Hepatocyte (in vitro differentiated cells): ENCODE results near the gene UNC119. TPM values are rescaled to one million over a fixed set of nuclear protein-coding genes. Genes with fewer than 3 reads are reported as not detected.

Experiments
- DNase-seq: peaks from one replicate; pipeline ENCODE4 v3.0.0-alpha.2; 2016; ENCODE audit warnings: low spot score
- H2AFZ ChIP-seq: fragments of 200-600 bp; sonication (generic); 2 replicates; pipeline ENCODE4 v1.6.0; 2016; ENCODE audit warnings: antibody characterized with exemption, mild to moderate bottlenecking
- H3K27ac ChIP-seq: fragments of 200-600 bp; sonication (generic); 2 replicates; pipeline ENCODE4 v1.5.1; 2016; ENCODE audit warnings: mild to moderate bottlenecking
- H3K27me3 ChIP-seq: fragments of 200-600 bp; sonication (generic); 2 replicates; pipeline ENCODE4 v1.6.1; 2016
- H3K36me3 ChIP-seq: fragments of 200-600 bp; sonication (generic); replicated peaks from 2 replicates; pipeline ENCODE4 v1.5.1; 2016; ENCODE audit warnings: low read depth; ENCODE audit not compliant: insufficient read depth
- H3K4me1 ChIP-seq: fragments of 200-600 bp; sonication (generic); 2 replicates; pipeline ENCODE4 v1.5.1; 2016; ENCODE audit warnings: mild to moderate bottlenecking, moderate library complexity; ENCODE audit not compliant: insufficient read depth
- H3K4me2 ChIP-seq: fragments of 200-600 bp; sonication (generic); 2 replicates; pipeline ENCODE4 v1.6.0; 2016
- H3K4me3 ChIP-seq: fragments of 200-600 bp; sonication (generic); 2 replicates; pipeline ENCODE4 v1.5.1; 2016; ENCODE audit warnings: mild to moderate bottlenecking
- H3K79me2 ChIP-seq: fragments of 200-600 bp; sonication (generic); 2 replicates; pipeline ENCODE4 v1.6.0; 2017; ENCODE audit warnings: mild to moderate bottlenecking
- H3K9me2 ChIP-seq: fragments of 200-600 bp; sonication (generic); replicated peaks from 2 replicates; pipeline ENCODE4 v1.6.0; 2017; ENCODE audit warnings: mild to moderate bottlenecking; ENCODE audit not compliant: insufficient read depth
- H3K9me3 ChIP-seq: fragments of 200-600 bp; sonication (generic); 2 replicates; pipeline ENCODE4 v1.5.1; 2016; ENCODE audit warnings: low read depth, mild to moderate bottlenecking
- H4K20me1 ChIP-seq: fragments of 200-600 bp; sonication (generic); 2 replicates; pipeline ENCODE4 v1.6.0; 2016; ENCODE audit warnings: mild to moderate bottlenecking; ENCODE audit not compliant: insufficient read depth, poor library complexity, severe bottlenecking
- EZH2 ChIP-seq: fragments of 200-600 bp; sonication (generic); IDR thresholded peaks from 2 replicates; pipeline ENCODE4 v1.6.1; 2016; ENCODE audit warnings: antibody characterized with exemption, mild to moderate bottlenecking, borderline replicate concordance
- EZH2phosphoT487 ChIP-seq: fragments of 200-600 bp; sonication (generic); IDR thresholded peaks from one replicate; pipeline ENCODE4 v1.6.1; 2018; ENCODE audit warnings: antibody characterized with exemption, mild to moderate bottlenecking, low read depth, moderate library complexity; ENCODE audit not compliant: unreplicated experiment, severe bottlenecking
- WGBS: methylation state at CpG from one replicate; pipeline ENCODE4 v1.1.6; 2016; ENCODE audit warnings: low lambda C conversion rate; ENCODE audit errors: missing lambda C conversion rate; 5-methylcytosine and 5-hydroxymethylcytosine counted together
- polyA plus RNA-seq: library from polyadenylated mRNA; unstranded; fragments of >200 nt; fragmentation: Nextera tagmentation; extraction: Ambion mirVana; gene quantifications from 2 replicates; pipeline ENCODE4 v1.2.1, GENCODE V29; 2016
- total RNA-seq: library from RNA; depleted of rRNA; stranded (reverse); fragments of >200 nt; gene quantifications from 2 replicates; pipeline ENCODE4 v1.2.3, GENCODE V29; 2014
- TF ChIP-seq, protein P1 (sequence below): fragments of 200-600 bp; sonication (generic); IDR thresholded peaks from 2 replicates; pipeline ENCODE4 v1.5.1; 2016; ENCODE audit warnings: antibody characterized with exemption, mild to moderate bottlenecking; ENCODE audit not compliant: poor library complexity

The UNC119 gene
- total and polyA plus RNA-seq, 2 experiments from 2014 or later, result 68.1 to 87.6 TPM

DNA sequence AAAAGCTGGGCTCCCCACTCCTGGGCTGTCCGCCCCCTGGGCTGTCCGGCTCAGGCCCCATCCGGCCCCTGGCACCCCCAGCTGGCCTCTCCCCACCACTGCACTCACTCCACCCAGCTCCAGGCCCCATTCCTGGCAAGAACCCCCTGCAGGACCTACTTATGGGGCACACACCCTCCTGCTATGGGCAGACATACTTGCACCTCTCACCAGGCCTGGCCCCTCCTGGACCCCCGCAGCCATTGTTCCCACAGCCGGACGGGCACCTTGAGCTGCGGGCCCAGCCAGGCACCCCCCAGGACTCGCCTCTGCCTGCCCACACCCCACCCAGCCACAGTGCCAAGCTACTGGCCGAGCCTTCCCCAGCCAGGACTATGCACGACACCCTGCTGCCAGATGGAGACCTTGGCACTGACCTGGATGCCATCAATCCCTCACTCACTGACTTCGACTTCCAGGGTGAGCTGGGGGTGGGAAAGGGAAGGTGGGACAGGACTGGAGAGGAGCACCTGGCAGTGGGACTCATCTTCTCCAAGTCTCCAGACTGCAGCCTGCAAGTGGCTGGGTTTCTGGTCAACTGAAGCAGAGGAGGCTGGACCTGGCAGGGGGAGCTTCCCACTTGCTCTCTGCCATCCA, 17.6 kb downstream of the UNC119 start:
- WGBS, result 88% methylated on average over 10 of the region's 11 CpGs
- no peaks in the 10 kb centered on the region for H3K36me3 ChIP-seq
- H2AFZ ChIP-seq, result no peak overlapping the region
- no peaks in the 10 kb centered on the region for H3K4me1 ChIP-seq
- H3K9me2 ChIP-seq, result no peaks in the 10 kb centered on the region
- H3K27ac ChIP-seq, result no peak overlapping the region
- no peak for DNase-seq
- no peaks in the 10 kb centered on the region for H3K27me3 ChIP-seq
- H3K4me3 ChIP-seq, result no peak overlapping the region
- H3K79me2 ChIP-seq, result no peaks in the 10 kb centered on the region
- H4K20me1 ChIP-seq, result no peaks in the 10 kb centered on the region
- H3K4me2 ChIP-seq, result no peak overlapping the region
- no peaks in the 10 kb centered on the region for H3K9me3 ChIP-seq
- TF ChIP-seq EZH2phosphoT487, result no peak

DNA sequence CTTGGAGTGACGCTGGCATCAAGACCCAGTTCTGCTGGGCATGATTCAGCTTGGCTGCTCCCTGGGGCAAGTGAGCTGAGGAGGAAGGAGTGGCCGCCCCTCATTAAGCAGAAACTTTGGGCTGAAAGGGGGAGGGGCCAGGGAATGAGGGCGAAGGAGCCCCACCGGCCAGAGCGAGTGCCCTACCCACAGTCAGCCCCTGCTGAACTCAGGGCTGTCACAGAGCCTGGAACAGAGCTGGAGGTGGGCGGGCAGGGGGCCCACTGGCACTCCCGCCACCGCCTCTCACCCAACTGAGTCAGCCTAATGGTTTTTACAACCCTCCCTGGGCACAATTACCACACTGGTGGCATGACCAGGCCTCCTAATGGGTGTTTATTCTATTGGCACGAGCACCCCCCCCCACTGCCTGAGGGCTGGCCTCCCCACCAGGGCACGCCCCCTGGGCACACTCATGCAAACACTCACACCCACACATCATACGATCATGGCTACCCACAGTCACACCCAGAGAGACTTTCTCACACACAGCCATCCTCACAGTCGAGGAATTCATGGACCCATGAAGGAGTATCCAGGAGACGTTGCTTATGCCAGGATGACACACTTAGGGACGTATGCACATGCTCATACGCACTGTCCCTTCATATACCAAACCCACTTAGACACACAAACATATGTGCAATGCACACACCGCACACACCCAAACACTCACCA, 19.2 kb downstream of the UNC119 start:
- Histone ChIP-seq H3K9me2 (no peaks in the 10 kb centered on the region), H3K36me3 (no peaks in the 10 kb centered on the region), H3K9me3 (no peaks in the 10 kb centered on the region), H2AFZ (no peak overlapping the region), H3K4me1 (no peaks in the 10 kb centered on the region), H3K4me3 (no peak overlapping the region), H4K20me1 (no peaks in the 10 kb centered on the region), H3K27me3 (no peaks in the 10 kb centered on the region), H3K4me2 (no peak overlapping the region), H3K79me2 (no peaks in the 10 kb centered on the region), H3K27ac (no peak overlapping the region)
- WGBS, result 82% methylated on average over 16 of the region's 16 CpGs
- no peak for DNase-seq
- TF ChIP-seq, protein P1, sequence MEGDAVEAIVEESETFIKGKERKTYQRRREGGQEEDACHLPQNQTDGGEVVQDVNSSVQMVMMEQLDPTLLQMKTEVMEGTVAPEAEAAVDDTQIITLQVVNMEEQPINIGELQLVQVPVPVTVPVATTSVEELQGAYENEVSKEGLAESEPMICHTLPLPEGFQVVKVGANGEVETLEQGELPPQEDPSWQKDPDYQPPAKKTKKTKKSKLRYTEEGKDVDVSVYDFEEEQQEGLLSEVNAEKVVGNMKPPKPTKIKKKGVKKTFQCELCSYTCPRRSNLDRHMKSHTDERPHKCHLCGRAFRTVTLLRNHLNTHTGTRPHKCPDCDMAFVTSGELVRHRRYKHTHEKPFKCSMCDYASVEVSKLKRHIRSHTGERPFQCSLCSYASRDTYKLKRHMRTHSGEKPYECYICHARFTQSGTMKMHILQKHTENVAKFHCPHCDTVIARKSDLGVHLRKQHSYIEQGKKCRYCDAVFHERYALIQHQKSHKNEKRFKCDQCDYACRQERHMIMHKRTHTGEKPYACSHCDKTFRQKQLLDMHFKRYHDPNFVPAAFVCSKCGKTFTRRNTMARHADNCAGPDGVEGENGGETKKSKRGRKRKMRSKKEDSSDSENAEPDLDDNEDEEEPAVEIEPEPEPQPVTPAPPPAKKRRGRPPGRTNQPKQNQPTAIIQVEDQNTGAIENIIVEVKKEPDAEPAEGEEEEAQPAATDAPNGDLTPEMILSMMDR, result no peak
- TF ChIP-seq EZH2, result no peak
- no peak for TF ChIP-seq EZH2phosphoT487

DNA sequence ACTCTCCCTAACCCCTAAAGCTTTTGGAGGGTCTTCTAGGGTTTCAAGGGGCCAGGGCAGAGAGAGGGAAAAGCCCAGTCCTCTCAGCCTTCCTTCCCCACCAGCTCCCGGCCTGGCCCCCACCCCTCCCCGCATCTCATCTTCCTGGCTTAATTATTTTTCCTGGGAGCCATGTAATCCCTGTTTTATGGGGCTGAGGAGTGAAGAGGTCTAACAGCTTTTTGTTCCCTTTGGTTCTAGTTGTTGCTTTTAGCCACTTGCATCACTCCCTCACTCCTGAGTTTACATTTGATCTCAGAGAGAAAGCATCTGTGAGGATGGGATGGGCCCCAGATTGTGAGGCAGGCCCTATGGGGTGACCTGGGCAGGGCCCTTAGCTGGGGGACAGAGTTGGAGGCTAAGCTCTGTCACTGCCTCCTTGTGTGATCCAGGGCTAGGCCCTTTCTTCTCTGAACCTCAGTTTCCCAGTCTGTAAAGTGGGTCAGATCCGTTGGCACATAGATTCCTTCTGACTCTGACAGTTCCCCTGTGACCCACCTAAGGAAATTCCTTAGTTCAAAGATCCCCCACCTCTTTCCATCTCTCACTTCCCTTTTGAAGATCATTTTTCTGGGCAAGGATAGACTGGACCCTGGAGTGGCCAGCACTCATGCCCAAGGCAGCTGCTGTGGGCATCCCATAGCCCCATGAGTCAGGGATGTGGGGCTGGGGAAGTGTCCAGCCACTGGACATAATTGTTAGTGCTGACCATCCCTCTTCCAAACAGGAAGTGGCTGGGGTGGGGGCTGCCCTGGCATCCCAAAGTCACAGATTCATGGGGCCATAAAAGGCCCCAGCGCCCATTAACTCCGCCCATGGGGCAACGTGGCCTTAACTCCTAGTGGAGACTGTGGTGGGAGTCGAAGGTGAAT, 20.1 kb downstream of the UNC119 start:
- Histone ChIP-seq H3K36me3 (no peaks in the 10 kb centered on the region), H3K4me3 (no peak overlapping the region), H2AFZ (no peak overlapping the region), H3K9me3 (no peaks in the 10 kb centered on the region), H4K20me1 (no peaks in the 10 kb centered on the region), H3K4me2 (no peak overlapping the region), H3K9me2 (no peaks in the 10 kb centered on the region), H3K27ac (no peak overlapping the region), H3K79me2 (no peaks in the 10 kb centered on the region), H3K27me3 (no peaks in the 10 kb centered on the region), H3K4me1 (peaks cover 4% of the 10 kb centered on the region)
- WGBS, result 79% methylated on average over 7 of the region's 7 CpGs
- TF ChIP-seq, protein P1, result no peak
- no peak for TF ChIP-seq EZH2
- TF ChIP-seq EZH2phosphoT487, result no peak
- no peak for DNase-seq
